Astrocyte (in vitro differentiated cells and primary cell): ENCODE data around the gene MBP. TPM values are rescaled to one million over a fixed set of nuclear protein-coding genes. Genes with fewer than 3 reads are reported as not detected.
A peak's percentile ranks its signal among the peaks of the same experiment; 100 is the strongest.

Source experiments
- DNase-seq: peaks from one replicate; pipeline ENCODE4 v3.0.0-alpha.2; 2010; ENCODE audit warnings: low read depth
- FAIRE-seq: peaks from 2 replicates; lab custom pipeline; 2011; peaks lifted over from hg19 to GRCh38; lab: Jason Lieb, UNC
- H2AFZ ChIP-seq: 2 replicates; pipeline ENCODE4 v1.6.0; 2012; ENCODE audit warnings: low read depth, low read length, inconsistent platforms
- H3K27ac ChIP-seq: 2 replicates; pipeline ENCODE4 v1.5.1; 2011; ENCODE audit warnings: low read depth, low read length, inconsistent platforms
- H3K27me3 ChIP-seq: 2 replicates; pipeline ENCODE4 v1.6.0; 2011; ENCODE audit warnings: low read length, inconsistent platforms; ENCODE audit not compliant: insufficient read depth
- H3K36me3 ChIP-seq: 2 replicates; pipeline ENCODE4 v1.5.1; 2011; ENCODE audit warnings: low read length, inconsistent platforms; ENCODE audit not compliant: insufficient read depth
- H3K4me1 ChIP-seq: 2 replicates; pipeline ENCODE4 v1.5.1; 2011; ENCODE audit warnings: low read length, inconsistent platforms; ENCODE audit not compliant: insufficient read depth
- H3K4me2 ChIP-seq: 2 replicates; pipeline ENCODE4 v1.6.0; 2012; ENCODE audit warnings: low read length, inconsistent platforms
- H3K4me3 ChIP-seq: 2 replicates; pipeline ENCODE4 v1.5.1; 2011; ENCODE audit warnings: low read depth, mild to moderate bottlenecking, low read length, inconsistent platforms; ENCODE audit not compliant: insufficient read depth
- H3K79me2 ChIP-seq: 2 replicates; pipeline ENCODE4 v1.6.0; 2012; ENCODE audit warnings: mild to moderate bottlenecking, low read length, inconsistent platforms; ENCODE audit not compliant: insufficient read depth
- H3K9ac ChIP-seq: 2 replicates; pipeline ENCODE4 v1.6.0; 2012; ENCODE audit warnings: mild to moderate bottlenecking, low read length, inconsistent platforms
- H3K9me3 ChIP-seq: 2 replicates; pipeline ENCODE4 v1.5.1; 2012; ENCODE audit warnings: low read depth, mild to moderate bottlenecking, low read length, inconsistent platforms; ENCODE audit not compliant: insufficient read depth
- H4K20me1 ChIP-seq: 2 replicates; pipeline ENCODE4 v1.6.0; 2012; ENCODE audit warnings: low read length, inconsistent platforms; ENCODE audit not compliant: insufficient read depth
- H3K27ac Mint-ChIP-seq: one replicate; pipeline ENCODE4 v1.8.0; 2021; ENCODE audit warnings: mild to moderate bottlenecking, mixed read lengths; ENCODE audit not compliant: unreplicated experiment
- H3K27me3 Mint-ChIP-seq: one replicate; pipeline ENCODE4 v1.8.0; 2021; ENCODE audit warnings: low read depth, mixed read lengths; ENCODE audit not compliant: unreplicated experiment
- H3K36me3 Mint-ChIP-seq: one replicate; pipeline ENCODE4 v1.8.0; 2021; ENCODE audit warnings: low read depth, mixed read lengths; ENCODE audit not compliant: unreplicated experiment
- H3K4me1 Mint-ChIP-seq: one replicate; pipeline ENCODE4 v1.8.0; 2021; ENCODE audit warnings: low read depth, mixed read lengths; ENCODE audit not compliant: unreplicated experiment
- H3K4me3 Mint-ChIP-seq: one replicate; pipeline ENCODE4 v1.8.0; 2021; ENCODE audit warnings: mild to moderate bottlenecking, moderate library complexity, mixed read lengths; ENCODE audit not compliant: unreplicated experiment
- H3K9me3 Mint-ChIP-seq: one replicate; pipeline ENCODE4 v1.8.0; 2021; ENCODE audit warnings: mild to moderate bottlenecking, mixed read lengths; ENCODE audit not compliant: unreplicated experiment
- EZH2 ChIP-seq: IDR thresholded peaks from 2 replicates; pipeline ENCODE4 v1.6.1; 2012; ENCODE audit warnings: mild to moderate bottlenecking, low read length, inconsistent platforms; ENCODE audit not compliant: insufficient read depth
- total RNA-seq: library from RNA; stranded (reverse); gene quantifications from 2 replicates; pipeline ENCODE4 v1.2.1, GENCODE V29; 2021
- TF ChIP-seq, protein P1 (sequence below): IDR thresholded peaks from 2 replicates; pipeline ENCODE4 v1.5.1; 2011; ENCODE audit warnings: low read depth, mild to moderate bottlenecking, inconsistent platforms, low read length, moderate library complexity; ENCODE audit not compliant: insufficient read depth

Gene MBP
- total RNA-seq, 1 donor from 2014 or later: 11.4 TPM

DNA sequence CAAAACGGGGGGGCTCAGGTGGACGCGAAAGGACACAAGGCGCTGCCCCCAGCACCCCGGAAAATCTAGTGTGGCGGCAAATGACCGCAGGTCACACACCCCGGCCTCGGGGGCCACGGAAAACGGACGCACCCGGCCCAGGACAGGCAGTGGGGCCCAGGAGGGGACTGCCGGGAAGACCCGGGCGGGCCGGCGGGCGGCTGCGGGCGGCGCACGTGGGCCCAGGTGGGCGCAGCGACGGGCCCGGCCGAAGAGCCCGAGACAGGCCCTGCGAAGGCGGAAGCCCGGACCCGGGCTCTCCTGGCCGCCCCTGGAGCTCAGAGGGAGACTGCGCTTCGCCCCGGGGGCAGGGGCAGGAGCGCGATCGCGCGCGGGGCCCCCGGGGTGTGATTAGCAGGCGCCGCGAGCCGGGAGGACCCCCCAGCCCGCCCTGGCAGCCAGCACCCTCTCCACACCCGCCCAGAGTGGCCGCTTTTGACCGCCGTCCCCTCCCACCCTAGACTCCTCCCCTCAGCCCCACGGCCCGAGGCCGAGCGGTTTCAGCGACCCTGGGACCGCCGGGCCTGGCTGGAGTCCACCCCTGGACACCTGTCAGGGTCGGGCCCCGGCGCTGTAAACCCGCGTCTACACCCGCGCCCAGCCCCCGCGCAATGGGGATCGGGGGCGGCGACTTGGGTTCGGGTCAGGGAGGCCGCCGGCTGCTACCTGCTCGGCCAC is 773 bp downstream of the MBP start:
- Mint-ChIP-seq H3K4me3 (peak overlapping the region; percentile 84), H3K36me3 (no peaks in the 10 kb centered on the region), H3K27ac (no peak overlapping the region), H3K4me1 (peaks cover 34% of the 10 kb centered on the region), H3K27me3 (peaks cover 11% of the 10 kb centered on the region), H3K9me3 (no peaks in the 10 kb centered on the region)
- Histone ChIP-seq H2AFZ (peak overlapping the region; percentile 74), H3K79me2 (peaks cover 19% of the 10 kb centered on the region), H3K9me3 (no peaks in the 10 kb centered on the region), H3K4me2 (peak overlapping the region; percentile 93), H3K27me3 (no peaks in the 10 kb centered on the region), H4K20me1 (no peaks in the 10 kb centered on the region), H3K4me3 (peak overlapping the region; percentile 64), H3K9ac (peak overlapping the region; percentile 91), H3K27ac (peak overlapping the region; percentile 96), H3K4me1 (peaks cover 37% of the 10 kb centered on the region), H3K36me3 (no peaks in the 10 kb centered on the region)
- no peak for FAIRE-seq
- TF ChIP-seq, protein P1, sequence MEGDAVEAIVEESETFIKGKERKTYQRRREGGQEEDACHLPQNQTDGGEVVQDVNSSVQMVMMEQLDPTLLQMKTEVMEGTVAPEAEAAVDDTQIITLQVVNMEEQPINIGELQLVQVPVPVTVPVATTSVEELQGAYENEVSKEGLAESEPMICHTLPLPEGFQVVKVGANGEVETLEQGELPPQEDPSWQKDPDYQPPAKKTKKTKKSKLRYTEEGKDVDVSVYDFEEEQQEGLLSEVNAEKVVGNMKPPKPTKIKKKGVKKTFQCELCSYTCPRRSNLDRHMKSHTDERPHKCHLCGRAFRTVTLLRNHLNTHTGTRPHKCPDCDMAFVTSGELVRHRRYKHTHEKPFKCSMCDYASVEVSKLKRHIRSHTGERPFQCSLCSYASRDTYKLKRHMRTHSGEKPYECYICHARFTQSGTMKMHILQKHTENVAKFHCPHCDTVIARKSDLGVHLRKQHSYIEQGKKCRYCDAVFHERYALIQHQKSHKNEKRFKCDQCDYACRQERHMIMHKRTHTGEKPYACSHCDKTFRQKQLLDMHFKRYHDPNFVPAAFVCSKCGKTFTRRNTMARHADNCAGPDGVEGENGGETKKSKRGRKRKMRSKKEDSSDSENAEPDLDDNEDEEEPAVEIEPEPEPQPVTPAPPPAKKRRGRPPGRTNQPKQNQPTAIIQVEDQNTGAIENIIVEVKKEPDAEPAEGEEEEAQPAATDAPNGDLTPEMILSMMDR: no peak
- peak; percentile 84 for TF ChIP-seq EZH2
- no peak for DNase-seq

GRCh38 chr18:77131100-77131651 is 1.4 kb downstream of the MBP start:
- Mint-ChIP-seq H3K27me3 (peaks cover 9% of the 10 kb centered on the region), H3K4me1 (peaks cover 34% of the 10 kb centered on the region), H3K27ac (peak overlapping the region; percentile 53), H3K4me3 (peak overlapping the region; percentile 84), H3K36me3 (no peaks in the 10 kb centered on the region), H3K9me3 (no peaks in the 10 kb centered on the region)
- no peaks in the 10 kb centered on the region for H3K36me3 ChIP-seq
- peak overlapping the region; percentile 74 for H2AFZ ChIP-seq
- H3K27me3 ChIP-seq: no peaks in the 10 kb centered on the region
- FAIRE-seq: no peak
- peak overlapping the region; percentile 93 for H3K4me2 ChIP-seq
- H3K4me1 ChIP-seq: peaks cover 37% of the 10 kb centered on the region
- peak overlapping the region; percentile 96 for H3K27ac ChIP-seq
- peaks cover 25% of the 10 kb centered on the region for H3K79me2 ChIP-seq
- H3K9ac ChIP-seq: peak overlapping the region; percentile 91
- TF ChIP-seq, protein P1: no peak
- TF ChIP-seq EZH2: no peak
- H3K4me3 ChIP-seq: peak overlapping the region; percentile 64
- DNase-seq: no peak
- H4K20me1 ChIP-seq: no peaks in the 10 kb centered on the region
- H3K9me3 ChIP-seq: no peaks in the 10 kb centered on the region
